ENCODE results near the gene AMH.

The AMH gene

DNA sequence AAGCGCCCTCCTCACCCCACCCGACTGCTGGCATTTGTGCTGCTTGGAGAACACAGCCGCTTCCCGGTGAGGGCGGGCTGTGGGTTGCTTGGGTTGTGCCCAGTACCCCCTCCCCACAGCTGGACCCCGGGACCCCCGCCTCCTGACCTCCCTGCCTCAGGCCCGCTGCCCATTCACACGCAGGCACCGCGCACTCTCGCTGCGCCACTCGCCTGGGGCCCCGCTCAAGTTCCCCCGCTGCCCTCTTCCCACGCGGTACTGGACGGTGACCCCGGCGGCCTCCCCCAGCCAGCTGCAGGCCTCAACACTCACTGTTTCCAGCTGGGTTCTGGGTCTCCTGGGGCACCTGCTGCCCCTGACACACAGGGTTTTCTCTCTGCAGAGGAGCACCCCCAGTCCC is 29.4 kb upstream of the AMH start:
- FAIRE-seq (no peak), DNase-seq (ENCODE audit: extremely low spot score, insufficient read length, low read depth) (no peak)

DNA sequence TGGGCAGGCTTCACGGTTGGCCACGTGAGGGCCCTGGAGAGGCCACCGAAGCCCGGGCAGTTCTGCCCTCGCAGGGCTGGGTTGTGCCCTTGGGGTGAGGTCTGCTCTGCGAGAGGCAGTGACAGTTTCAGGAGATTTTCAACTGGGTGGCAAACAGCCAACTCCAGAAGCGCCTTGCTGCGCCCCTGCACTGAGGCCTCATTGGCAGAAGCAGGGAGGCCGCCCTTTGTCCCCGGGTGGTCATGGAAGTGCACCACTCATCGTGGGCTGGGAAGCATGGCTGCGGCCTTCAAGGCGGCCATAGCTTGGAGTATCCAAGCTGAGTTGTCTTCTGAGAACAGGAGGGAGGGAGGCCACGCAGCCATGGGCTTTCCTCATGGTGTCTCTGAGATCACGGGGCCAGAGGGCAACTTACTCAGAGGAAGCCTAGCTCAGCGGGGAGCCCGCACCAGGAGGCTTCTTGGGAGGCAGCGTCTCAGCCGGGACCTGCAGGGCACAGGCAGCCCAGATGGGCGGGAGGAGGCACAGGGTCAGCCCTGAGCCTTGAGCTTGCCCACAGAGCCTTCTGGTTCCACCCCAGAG is 27.8 kb upstream of the AMH start:
- no peak for DNase-seq (ENCODE audit: extremely low spot score, insufficient read length, low read depth)
- FAIRE-seq: no peak

DNA sequence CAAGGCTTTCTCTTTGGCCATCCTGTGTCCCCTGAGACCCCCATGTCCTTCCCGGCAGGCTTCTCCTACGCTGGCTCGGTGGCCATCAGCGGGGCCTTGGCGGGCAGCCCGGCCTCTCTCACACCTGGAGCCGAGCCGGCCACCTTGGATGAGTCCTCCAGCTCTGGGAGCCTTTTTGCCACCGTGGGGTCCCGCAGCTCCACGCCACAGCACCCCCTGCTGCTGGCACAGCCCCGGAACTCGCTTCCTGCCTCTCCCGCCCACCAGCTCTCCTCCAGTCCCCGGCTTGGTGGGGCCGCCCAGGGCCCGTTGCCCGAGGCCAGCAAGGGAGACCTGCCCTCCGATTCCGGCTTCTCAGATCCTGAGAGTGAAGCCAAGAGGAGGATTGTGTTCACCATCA is 27.2 kb upstream of the AMH start:
- FAIRE-seq (no peak), DNase-seq (ENCODE audit: extremely low spot score, insufficient read length, low read depth) (no peak)

DNA sequence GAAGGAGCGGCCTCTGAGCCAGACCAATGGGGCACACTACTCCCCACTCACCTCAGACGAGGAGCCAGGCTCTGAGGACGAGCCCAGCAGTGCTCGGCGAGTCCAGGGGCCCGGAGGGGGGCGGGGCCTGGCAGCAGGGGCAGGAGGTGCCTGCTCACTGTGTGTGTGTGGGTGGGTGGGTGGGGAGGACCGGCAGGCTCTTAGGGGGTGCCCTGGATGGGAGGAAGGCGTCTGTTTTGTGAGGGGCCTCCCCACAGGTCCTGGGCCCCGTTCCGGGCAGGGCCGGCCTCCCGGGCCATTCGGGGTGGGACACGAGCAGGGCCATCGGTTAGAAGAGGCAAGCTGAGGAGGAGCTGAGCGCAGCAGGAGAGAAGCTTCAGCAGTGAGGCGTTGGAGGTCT is 25.7 kb upstream of the AMH start:
- DNase-seq (ENCODE audit: extremely low spot score, insufficient read length, low read depth): no peak
- no peak for FAIRE-seq

DNA sequence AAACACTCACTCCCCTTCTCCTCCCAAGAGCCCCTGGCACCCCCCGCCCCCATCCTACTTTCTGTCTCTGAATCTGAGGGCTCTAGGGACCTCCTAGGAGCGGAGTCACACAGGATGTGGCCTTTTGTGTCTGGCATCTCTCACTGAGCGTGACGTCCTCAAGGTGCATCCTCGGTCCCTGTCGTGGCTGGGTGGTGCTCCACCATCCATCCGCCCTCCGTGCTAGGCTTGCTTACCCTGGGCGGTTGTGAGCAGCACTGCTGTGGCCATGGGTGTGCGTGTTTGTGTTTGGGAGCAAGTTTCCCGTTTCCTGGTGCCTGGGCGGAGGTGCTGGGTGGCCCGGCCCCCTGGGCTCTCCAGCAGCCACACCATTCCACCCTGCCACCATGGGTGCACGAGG is 25.2 kb upstream of the AMH start:
- DNase-seq (ENCODE audit: extremely low spot score, insufficient read length, low read depth): no peak
- peak; percentile 82 for FAIRE-seq

DNA sequence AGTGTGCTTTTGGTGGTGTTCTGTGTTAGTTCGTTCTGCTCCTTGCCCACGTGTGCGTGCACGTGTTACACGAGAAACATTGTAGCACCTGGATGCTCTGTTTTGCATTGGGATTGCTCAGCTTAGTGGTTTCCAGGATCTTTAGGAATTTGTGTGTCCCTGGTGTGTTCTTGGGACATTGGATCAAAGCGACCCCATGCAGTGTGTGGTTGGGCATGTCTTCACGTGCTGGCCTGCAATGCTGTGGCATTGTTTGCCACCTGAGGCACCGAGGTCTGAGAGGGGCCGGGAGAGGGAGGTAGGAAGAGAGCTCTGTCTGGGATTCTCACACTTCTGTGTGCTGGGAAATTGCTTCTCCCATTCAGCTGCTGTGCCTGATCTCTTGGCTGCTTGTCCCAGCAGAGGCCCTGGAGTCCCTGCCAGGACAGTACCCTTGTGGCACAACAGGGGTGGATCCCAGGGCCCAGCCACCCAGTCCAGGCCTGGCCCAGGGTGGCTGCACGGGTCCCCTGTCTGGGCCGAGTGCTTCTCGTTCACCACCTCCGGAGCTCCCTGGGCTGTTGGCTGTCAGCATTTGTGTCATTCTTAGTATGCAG is 24.3 kb upstream of the AMH start:
- FAIRE-seq (no peak), DNase-seq (ENCODE audit: extremely low spot score, insufficient read length, low read depth) (no peak)

DNA sequence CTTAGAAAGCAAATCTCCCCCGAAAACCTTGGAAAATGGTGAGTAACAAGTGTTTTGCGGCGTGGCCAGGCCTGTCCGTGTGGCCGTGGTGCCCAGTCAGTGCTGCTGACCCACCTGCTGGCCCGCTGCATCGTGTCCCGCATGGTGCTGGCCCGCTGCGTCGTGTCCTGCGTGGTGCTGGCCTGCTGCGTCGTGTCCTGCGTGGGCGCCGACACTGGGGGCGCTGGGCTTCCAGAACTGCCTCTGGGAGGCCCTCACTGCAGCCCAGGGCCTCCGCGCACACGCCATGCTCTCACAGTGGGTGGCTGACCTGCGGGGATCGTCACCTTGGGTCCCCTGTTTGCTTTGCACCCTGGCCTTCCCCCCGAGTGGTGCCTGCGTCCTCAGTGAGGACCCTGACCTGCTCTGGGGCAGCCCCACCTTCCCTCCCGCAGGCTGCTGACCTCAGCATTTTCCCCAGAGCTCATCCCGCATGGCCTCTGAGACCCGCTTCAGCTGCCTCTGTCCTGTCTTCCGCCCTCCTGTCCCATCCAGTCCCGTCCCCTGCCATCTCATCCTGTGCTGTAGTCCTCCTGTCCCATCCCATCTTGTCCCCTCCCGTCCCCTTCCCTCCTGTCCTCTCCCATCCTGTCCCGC is 23.6 kb upstream of the AMH start:
- FAIRE-seq: no peak

DNA sequence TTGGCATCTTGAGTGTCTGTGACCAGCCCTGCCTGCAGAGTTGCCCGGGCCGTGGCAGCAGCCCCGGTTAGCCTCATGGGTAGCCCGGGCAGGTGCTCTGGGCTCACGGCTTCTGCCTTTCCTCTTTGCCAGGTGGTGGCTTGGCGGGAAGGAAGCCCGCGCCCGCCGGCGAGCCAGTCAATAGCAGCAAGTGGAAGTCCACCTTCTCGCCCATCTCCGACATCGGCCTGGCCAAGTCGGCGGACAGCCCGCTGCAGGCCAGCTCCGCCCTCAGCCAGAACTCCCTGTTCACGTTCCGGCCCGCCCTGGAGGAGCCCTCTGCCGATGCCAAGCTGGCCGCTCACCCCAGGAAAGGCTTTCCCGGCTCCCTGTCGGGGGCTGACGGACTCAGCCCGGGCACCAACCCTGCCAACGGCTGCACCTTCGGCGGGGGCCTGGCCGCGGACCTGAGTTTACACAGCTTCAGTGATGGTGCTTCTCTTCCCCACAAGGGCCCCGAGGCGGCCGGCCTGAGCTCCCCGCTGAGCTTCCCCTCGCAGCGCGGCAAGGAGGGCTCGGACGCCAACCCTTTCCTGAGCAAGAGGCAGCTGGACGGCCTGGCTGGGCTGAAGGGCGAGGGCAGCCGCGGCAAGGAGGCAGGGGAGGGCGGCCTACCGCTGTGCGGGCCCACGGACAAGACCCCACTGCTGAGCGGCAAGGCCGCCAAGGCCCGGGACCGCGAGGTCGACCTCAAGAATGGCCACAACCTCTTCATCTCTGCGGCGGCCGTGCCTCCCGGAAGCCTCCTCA is 22.9 kb upstream of the AMH start:
- no peak for FAIRE-seq
- no peak for DNase-seq (ENCODE audit: extremely low spot score, insufficient read length, low read depth)

More for the DNA sequence above, 23.6 kb upstream of the AMH start:
- DNase-seq (ENCODE audit: extremely low spot score, insufficient read length, low read depth): no peak

DNA sequence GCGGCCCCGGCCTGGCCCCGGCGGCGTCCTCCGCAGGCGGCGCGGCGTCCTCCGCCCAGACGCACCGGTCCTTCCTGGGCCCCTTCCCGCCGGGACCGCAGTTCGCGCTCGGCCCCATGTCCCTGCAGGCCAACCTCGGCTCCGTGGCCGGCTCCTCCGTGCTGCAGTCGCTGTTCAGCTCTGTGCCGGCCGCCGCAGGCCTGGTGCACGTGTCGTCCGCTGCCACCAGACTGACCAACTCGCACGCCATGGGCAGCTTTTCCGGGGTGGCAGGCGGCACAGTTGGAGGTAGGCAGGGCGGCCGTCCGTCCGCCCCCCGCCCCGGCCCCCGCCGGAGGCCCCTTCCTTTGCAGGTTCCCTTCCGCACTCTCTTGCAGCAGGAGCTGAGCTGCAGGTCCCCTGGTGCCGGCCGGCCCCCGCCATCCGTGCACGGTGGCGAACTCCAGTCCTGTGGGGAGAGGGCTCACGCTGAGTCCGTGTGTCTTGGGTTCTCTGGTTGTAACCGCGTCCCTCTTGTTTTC is 22.2 kb upstream of the AMH start:
- FAIRE-seq (no peak), DNase-seq (ENCODE audit: extremely low spot score, insufficient read length, low read depth) (no peak)

DNA sequence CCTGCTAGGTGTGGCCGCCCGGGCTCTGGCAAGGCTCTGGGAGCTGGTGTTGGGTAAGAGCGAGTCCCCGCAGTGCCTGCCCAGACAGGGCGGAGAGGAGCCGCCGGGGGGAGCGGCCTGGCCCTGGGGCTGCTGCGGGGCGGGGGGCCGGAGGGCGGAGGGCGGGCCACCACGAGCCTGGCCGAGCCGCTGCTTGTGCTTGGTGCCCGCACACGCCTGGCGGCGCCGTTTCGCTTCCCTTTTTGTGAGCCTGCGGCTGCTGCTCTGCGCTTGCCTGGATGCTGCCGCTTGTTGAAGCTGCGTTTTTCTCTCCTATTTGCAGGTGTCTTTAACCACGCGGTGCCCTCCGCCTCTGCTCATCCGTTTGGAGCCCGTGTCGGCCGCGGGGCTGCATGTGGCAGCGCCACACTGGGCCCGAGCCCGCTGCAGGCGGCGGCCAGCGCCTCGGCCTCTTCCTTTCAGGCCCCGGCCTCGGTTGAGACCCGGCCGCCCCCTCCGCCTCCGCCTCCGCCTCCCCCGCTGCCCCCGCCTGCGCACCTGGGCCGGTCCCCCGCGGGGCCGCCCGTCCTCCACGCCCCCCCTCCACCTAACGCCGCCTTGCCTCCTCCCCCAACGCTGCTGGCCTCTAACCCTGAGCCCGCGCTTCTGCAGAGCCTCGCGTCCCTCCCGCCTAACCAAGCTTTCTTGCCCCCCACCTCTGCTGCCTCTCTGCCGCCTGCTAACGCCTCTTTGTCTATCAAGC is 21.5 kb upstream of the AMH start:
- DNase-seq (ENCODE audit: extremely low spot score, insufficient read length, low read depth) (peak; percentile 57), FAIRE-seq (peak; percentile 77)

DNA sequence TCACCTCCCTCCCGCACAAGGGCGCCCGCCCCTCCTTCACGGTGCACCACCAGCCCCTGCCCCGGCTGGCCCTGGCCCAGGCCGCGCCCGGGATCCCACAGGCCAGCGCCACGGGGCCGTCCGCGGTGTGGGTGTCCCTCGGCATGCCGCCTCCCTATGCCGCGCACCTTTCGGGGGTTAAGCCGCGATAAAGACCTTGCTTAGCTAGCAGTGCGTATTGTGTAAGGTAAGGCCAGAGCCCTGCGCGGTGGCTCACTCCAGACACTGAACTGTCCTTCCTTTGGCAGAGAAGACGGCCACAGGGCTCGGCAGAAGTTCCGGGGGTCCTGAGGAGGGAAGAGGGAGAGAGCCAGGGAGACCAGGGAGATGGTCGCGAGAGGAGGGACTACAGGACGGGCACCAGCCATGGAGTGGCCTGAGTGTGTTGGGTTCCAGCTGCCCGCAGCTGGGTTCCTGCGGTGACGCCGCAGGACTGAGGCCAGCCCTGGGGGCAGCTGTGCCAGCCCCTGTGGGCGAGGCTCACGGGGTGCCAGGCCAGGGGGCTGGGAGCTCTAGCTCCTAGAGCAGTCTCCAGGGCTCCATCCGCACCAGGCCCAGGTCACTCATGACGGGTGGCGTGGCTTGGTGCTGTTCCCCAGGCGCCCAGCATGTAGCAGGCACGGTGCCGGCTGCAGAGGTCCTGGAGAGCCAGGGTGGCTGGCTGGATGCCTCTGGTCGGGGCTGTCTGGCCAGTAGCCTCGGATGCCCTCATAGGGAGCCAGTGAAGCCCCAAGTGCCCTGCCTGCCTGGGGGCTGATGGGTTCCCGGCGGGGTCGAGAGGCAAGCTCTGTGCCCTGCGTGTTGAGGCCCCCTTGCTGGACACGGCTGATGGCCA is 20.7 kb upstream of the AMH start:
- no peak for FAIRE-seq

DNA sequence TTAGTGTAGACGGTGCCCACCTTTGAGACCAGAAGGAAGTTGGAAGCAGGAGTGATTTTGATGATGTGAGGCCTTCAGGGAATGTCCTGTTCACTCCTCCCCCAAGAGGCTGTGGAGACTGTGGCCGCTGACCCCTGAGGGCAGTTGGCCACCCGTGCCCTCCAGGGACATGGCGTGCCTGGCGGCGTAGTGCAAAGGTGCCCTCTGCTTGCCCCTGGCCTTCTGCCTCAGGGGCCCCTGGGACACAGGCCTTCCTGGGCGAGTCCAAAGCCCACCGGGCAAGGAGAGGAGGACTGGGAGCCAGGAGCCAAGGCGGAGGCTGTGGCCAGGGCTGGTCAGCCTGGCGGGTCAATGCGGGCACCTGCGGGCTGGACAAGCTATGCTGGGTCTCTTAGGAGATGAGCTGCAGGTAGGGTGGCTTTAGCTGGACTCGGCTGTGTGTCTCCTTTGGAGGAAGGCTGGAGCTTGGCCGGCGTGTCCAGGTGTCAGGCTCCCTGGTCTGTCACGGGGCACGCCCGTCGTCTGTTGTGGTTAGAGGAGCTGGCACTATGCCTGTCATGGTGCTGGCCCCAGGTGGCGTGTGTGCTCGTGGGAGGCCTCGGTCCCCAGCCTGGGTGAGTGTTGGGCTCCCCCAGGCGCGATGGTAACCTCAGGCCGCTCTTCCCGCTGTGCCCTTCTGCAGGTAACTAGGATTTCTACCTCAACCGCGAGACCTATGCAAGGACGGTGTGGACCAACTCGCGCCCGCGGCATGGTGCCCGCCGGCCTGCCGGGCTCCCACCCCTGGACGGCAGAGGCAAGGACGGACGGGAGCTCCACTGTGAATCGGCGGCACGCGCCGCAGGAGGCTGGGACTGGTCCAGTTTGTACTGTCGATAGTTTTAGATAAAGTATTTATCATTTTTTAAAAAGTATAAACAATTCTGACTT is 19.8 kb upstream of the AMH start:
- FAIRE-seq: no peak
- no peak for DNase-seq (ENCODE audit: extremely low spot score, insufficient read length, low read depth)

More for the DNA sequence above, 20.7 kb upstream of the AMH start:
- DNase-seq (ENCODE audit: extremely low spot score, insufficient read length, low read depth): no peak

DNA sequence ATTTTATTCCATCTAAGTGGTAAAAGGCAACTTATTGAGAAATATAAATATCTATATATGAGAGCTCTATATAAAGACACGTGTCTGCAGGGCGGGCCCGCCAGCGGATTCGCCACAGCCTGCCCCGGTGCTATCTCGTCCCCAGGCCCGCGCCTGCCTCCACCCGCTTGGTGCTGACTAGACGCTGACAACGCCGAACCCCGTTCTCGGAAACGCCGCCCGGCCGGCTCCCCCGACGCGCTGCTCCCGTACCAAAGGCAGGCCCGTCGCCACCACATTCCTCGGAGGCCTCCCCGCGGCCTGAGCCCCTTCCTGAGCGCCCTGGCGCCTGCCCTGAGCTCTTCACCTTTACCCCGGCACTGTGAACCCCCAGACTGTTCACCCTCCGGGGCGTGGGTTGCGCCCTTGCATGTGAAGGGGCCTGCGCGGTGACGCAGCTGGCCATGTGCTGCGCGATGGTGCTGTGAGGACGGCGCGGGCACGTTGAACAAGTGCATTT is 19.0 kb upstream of the AMH start:
- FAIRE-seq (no peak), DNase-seq (ENCODE audit: extremely low spot score, insufficient read length, low read depth) (no peak)

DNA sequence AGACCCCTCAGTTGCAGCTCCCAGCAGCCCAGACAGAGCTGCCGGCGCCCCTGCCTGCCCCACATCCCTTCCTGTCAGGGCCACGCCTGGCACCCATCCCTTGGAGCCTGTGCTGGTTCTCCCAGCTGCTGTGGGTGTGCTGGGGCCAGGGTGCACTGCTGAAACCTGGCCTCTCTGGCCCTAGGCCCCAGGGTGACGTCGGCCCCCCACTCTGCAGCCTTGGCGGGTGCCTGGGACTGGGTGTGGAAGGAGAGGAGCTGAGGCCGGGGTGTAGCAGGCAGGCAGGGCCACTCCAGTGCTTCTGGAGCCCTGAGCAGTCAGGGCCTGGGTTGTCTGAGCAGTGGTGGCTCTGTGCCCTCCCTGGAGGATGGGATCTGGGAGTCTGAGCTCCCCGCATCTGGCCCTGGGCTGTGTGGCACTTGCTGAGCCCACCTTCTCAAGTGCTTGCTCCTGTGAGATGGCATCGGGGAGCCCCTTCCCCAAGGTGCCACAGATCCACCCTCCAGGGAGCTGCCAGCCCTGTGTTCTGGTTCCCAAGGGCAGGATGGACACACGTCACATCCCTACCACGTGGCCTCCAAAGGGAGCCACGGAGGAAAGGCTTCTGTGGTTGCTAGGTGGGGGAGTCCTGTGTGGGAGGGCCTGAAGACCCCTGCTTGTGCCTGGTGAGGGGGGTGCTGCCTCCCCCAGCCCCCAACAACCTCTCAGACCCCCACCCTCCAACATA is 18.2 kb upstream of the AMH start:
- FAIRE-seq (no peak), DNase-seq (ENCODE audit: extremely low spot score, insufficient read length, low read depth) (no peak)

DNA sequence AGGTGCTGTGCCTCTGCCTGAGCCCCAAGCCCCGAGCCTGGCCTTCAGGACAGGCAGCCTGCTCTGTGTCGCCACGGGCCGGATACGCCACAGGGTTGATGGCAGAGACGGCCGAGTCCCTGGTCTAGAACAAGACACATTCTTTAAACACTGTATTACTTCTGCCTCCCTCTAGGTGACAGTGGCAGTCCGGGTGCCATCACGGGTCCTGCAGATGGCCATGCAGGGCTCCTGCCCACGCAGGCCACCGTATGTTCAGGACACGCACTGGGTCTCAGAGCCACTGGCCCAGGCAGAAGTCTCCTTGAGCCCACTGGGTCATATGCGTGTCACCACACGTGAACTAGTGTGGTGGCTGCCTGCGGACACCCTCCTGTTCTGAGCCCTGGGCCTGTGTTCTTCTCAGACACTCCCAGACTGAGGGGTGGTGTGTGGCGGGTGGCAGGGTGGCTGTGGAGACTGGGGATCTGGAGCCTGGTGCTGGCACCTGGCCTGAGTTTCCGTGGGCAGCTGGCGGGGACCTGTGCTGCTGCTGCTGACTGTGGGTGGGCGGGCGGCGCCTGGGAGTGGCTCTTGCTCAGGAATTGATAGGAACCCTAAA is 17.4 kb upstream of the AMH start:
- DNase-seq (ENCODE audit: extremely low spot score, insufficient read length, low read depth): no peak
- FAIRE-seq: no peak

DNA sequence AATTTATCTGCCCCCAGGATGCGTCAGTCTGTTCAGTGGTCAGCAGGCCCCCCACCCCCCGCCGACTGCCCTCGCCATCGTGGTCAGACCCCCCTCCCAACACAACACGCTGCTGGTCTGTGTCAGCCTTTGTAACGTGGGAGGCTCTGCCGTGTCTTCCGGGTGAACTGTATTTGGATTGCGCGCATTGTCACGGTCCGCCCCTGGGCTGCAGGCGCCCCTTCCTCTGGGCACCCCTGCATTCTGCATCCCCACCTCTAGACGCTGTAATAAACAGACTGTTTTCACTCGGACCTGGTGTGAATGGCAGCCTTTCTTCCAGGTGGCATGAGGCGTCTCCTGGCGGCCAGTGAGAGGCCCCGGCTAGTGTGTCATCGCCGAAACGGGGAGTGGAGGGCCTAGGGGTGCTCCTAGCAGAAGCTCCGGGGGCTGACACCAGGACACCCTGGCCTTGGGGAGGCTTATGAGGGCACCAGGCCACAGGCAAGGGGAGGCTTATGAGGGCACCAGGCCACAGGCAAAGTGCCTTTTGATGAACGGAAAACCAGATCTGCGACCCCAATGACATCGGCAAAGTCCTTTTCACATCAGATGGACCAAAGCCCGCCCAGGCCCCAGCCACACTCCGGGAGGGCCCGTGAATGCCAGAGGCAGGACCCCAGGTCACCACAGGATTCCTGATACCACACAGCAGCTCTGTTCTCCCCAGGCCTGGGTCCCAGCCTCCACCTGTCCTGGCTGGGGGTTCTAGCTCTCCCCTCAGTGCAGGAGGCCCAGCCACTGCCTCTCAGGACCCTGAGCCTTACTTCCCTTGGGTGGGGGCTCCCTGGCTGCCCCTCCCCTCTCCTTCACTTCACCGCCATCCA is 16.6 kb upstream of the AMH start:
- FAIRE-seq (no peak), DNase-seq (ENCODE audit: extremely low spot score, insufficient read length, low read depth) (no peak)

Data from GM18507 (cell line).